BLaER1 treated with 17β-estradiol and CSF1 and Interleukin-3, amounts not matched to agents 10 nM and 100 nM (cell line): ENCODE data around the gene ZCCHC10.

Source experiments
- H3K27ac ChIP-seq, 11 experiments: shearing (Covaris generic); formaldehyde crosslinking; 2 replicates each; pipeline ENCODE4 v1.8.1; 2022
- H3K27me3 ChIP-seq, 11 experiments: shearing (Covaris generic); formaldehyde crosslinking; 2 replicates each; pipeline ENCODE4 v1.8.1; 2022
- H3K36me3 ChIP-seq, 11 experiments: shearing (Covaris generic); formaldehyde crosslinking; 2 replicates each; pipeline ENCODE4 v1.8.1; 2022
- H3K4me1 ChIP-seq, 10 experiments: shearing (Covaris generic); formaldehyde crosslinking; 2 replicates each; pipeline ENCODE4 v1.8.1; 2022
- H3K4me2 ChIP-seq, 11 experiments: shearing (Covaris generic); formaldehyde crosslinking; 2 replicates each; pipeline ENCODE4 v1.8.1; 2022
- H3K4me3 ChIP-seq, 10 experiments: shearing (Covaris generic); formaldehyde crosslinking; 2 replicates each; pipeline ENCODE4 v1.8.1; 2022
- H3K9ac ChIP-seq, 11 experiments: shearing (Covaris generic); formaldehyde crosslinking; 2 replicates each; pipeline ENCODE4 v1.8.1; 2022
- H3K9me3 ChIP-seq, 11 experiments: shearing (Covaris generic); formaldehyde crosslinking; replicated peaks in 1 of 11; 2 replicates each; pipeline ENCODE4 v1.8.1; 2022
- H4K20me1 ChIP-seq, 11 experiments: shearing (Covaris generic); formaldehyde crosslinking; 2 replicates each; pipeline ENCODE4 v1.8.1; 2022
- Cebpa-rat ChIP-seq, 11 experiments: shearing (Covaris generic); IDR thresholded peaks; 2 replicates each; pipeline ENCODE4 v1.8.1; 2022

The ZCCHC10 gene

DNA sequence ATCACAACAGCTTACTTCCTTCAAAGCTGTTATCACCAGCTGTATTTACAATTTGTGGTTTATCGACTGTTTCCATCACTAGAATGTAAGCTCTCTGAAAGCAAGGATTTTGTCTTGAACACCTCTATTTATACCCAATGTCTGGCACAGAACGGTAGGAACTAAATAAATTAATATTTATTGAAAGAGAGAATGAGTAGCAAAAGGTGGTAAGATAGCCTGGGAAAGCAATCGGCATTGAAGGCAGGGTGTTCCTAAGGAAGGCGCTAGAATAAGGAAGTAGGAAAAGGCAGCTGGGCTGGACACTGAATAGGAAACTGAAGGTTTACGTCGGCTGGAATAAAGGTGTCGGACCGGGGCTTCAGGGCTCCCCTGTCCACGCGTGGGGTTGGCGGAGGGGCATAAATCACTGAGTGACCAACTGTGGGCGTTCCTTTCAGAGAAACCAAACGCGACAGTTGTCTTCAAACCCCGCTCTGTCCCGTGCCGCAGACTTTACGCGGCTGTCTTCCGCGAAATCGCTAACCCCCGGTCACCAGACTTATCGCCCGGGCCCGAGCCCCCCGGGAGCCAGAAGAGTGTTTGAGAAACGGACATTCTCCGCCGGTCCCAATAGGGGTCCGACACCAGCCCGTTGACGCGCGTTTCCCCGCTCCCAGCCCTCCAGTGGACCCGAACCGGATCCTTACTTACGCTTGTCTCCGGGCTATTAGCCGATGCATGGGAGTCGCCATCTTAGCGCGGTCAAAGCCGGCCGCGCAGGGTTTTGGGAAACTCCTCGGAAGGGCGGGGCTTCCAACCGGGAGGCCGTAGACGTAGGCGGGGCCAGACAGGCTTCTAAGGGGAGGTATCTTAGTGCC is at the start of gene ZCCHC10:
ZCCHC10 (minus strand) TSS at position 746 of the 860 bp plus-strand sequence; CDS start at position 734, 12 bp downstream.
- no peaks in the 10 kb centered on the region for H3K9me3 ChIP-seq
- peak within 1 kb of the TSS; percentile 60 to 95 (median 83) for H3K4me3 ChIP-seq
- TF ChIP-seq Cebpa-rat (IDR thresholded peaks at IDR 0.05), result no peak
- peak within 1 kb of the TSS; percentile 76 to 90 (median 83) for H3K4me2 ChIP-seq
- peaks cover 0 to 38% (median 7%) of the 10 kb centered on the region in 11 experiments; a peak in 12 of 22 replicates for H4K20me1 ChIP-seq
- peaks cover 15 to 23% (median 18%) of the 10 kb centered on the region in 10 experiments for H3K4me1 ChIP-seq
- H3K27me3 ChIP-seq, result no peaks in the 10 kb centered on the region
- H3K27ac ChIP-seq, result peak within 1 kb of the TSS; percentile 86 to 98 (median 95)
- H3K36me3 ChIP-seq, result peaks cover 14 to 37% (median 32%) of the 10 kb centered on the region in 11 experiments
- H3K9ac ChIP-seq, result peak within 1 kb of the TSS; percentile 90 to 98 (median 96)

DNA sequence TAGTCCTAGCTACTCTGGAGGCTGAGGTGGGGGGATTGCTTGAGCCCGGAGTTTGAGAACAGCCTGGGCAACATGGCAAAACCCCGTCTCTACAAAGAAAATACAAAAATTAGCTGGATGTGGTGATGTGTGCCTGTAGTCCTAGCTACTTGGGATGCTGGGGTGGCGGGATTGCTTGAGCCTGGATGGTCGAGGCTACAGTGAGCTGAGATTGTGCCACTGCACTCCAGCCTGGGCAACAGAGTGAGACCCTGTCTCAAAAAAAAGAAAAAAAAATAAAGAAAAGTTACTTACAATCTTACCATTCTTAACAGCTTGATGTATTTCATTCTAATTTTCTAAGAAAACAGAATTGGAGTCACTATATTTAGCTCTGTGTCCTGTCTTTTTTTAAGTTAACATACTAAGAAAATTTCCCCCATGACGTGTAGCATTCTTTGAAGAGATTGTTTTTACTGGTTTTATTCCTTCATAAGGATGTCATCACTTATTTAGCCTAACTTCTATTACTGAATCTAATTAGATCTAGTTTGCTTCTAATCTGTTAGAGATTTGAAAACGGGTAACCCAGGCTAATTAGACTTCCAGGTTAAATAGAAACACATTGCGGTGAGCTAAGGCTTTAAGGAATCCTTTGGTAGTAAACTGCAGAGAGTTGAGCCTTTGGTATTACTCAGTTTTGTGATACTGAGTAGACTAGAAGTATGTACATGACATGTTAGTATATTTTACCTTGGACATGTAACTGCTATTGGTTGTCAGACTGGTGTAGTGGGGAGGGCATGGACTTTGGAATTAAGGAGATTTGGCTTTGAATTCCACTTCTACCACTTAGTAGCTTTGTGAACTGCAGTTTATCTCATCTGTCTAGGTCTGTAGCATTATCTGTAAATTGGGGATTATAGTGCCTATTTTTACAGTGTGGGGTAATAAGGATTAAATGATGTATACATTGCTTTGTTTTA is 49.5 kb upstream of the ZCCHC10 start:
- Histone ChIP-seq H3K27me3 (no peaks in the 10 kb centered on the region), H3K36me3 (peaks cover 90 to 100% (median 99%) of the 10 kb centered on the region in 11 experiments), H3K4me1 (no peaks in the 10 kb centered on the region), H3K4me2 (no peak overlapping the region), H3K9ac (no peak overlapping the region), H3K9me3 (no peaks in the 10 kb centered on the region), H3K4me3 (no peak overlapping the region), H4K20me1 (peaks cover 69 to 99% (median 94%) of the 10 kb centered on the region in 11 experiments), H3K27ac (no peak overlapping the region)
- no peak for TF ChIP-seq Cebpa-rat (IDR thresholded peaks at IDR 0.05)

DNA sequence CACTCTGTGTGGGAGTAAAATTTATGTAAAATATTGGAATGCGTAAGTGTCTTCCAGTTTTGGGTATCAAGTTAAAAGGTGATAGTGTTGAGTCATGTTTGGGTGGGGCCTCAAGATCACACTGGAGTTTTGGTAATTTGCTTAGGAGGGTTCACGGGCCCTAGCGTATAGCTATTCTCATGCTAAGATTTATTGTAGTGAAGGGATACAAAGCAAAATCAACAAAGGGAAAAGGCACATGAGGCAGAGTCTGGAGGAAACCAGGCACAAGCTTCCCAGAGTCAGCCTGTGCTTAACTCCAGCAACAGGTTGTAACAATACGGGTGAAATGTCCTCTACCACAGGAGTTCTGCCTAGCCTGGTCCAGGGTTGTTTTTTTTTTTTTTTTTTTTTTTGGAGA is 45.7 kb upstream of the ZCCHC10 start:
- Histone ChIP-seq H3K4me1 (no peaks in the 10 kb centered on the region), H3K36me3 (peaks cover 99 to 100% (median 100%) of the 10 kb centered on the region in 11 experiments), H3K27me3 (no peaks in the 10 kb centered on the region), H3K27ac (no peak overlapping the region), H4K20me1 (peaks cover 75 to 99% (median 93%) of the 10 kb centered on the region in 11 experiments), H3K4me3 (no peak overlapping the region), H3K9me3 (no peaks in the 10 kb centered on the region), H3K4me2 (no peak overlapping the region), H3K9ac (no peak overlapping the region)
- TF ChIP-seq Cebpa-rat (IDR thresholded peaks at IDR 0.05), result no peak

DNA sequence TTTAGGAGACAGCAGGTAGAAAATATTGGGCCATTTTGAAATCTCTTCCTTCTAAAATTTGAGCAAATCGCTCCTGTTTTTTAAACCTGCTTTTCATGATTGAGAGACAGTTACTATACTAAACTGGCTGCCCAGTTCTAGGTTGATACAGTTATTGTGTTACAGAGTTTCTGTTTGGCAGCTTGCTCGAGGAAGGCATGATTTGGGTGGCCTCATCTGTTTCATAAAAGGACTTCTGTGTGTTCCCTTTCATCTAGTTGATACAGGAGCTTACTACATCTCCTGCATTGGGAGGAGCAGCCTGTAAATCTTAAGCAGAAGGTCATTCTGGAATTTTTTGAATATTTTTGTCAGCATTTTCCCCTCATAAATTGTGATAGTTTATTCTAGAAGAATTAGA is 39.7 kb upstream of the ZCCHC10 start:
- no peak overlapping the region for H3K9ac ChIP-seq
- peaks cover 82 to 100% (median 99%) of the 10 kb centered on the region in 11 experiments for H4K20me1 ChIP-seq
- no peak for TF ChIP-seq Cebpa-rat (IDR thresholded peaks at IDR 0.05)
- H3K36me3 ChIP-seq, result peaks cover 70 to 94% (median 84%) of the 10 kb centered on the region in 11 experiments
- no peaks in the 10 kb centered on the region for H3K9me3 ChIP-seq
- H3K4me2 ChIP-seq, result no peak overlapping the region
- no peak overlapping the region for H3K4me3 ChIP-seq
- peaks cover 10 to 28% (median 21%) of the 10 kb centered on the region in 10 experiments for H3K4me1 ChIP-seq
- H3K27me3 ChIP-seq, result no peaks in the 10 kb centered on the region
- H3K27ac ChIP-seq, result no peak overlapping the region

DNA sequence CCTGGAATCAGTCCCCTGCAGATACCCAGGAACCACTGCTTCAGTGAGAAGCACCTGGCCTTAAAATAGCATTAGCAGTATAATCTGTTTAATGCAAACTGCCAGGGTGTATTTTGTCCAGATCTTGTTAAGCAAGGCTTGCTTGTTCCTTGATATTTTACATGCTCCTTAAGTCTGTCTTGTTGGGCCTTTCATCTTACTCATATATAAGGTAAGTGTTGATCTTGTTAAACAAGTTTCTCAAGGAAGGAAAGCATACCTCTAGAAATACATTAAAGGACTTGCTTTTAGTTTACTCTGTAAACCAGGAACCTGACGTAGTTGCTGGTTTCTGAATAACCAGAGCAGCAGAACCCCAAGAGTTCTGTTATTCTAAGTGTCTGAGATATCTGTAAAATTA is 39.1 kb upstream of the ZCCHC10 start:
- H4K20me1 ChIP-seq, result peaks cover 82 to 100% (median 99%) of the 10 kb centered on the region in 11 experiments
- H3K4me2 ChIP-seq, result no peak overlapping the region
- no peaks in the 10 kb centered on the region for H3K27me3 ChIP-seq
- no peak overlapping the region for H3K9ac ChIP-seq
- peaks cover 10 to 31% (median 22%) of the 10 kb centered on the region in 10 experiments for H3K4me1 ChIP-seq
- no peak overlapping the region for H3K27ac ChIP-seq
- H3K36me3 ChIP-seq, result peaks cover 64 to 94% (median 78%) of the 10 kb centered on the region in 11 experiments
- H3K4me3 ChIP-seq, result no peak overlapping the region
- TF ChIP-seq Cebpa-rat (IDR thresholded peaks at IDR 0.05), result no peak
- no peaks in the 10 kb centered on the region for H3K9me3 ChIP-seq

DNA sequence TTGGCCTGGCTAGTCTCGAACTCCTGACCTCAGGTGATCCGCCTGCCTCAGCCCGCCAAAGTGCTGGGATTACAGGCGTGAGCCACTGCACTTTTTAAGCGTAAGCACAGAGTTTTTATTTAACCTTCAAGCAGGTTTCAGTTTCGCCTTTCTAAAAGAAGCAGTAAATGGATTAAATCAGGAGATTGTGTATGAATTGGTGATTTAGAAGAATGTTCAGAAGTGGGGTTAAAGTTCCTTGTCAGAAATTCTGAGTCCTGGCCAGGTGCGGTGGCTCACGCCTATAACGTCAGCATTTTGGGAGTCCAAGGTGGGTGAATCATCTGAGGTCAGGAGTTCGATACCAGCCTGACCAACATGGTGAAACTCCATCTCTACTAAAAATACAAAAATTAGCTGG is 37.6 kb upstream of the ZCCHC10 start:
- Histone ChIP-seq H3K36me3 (peaks cover 49 to 83% (median 64%) of the 10 kb centered on the region in 11 experiments), H3K4me1 (peaks cover 10 to 35% (median 22%) of the 10 kb centered on the region in 10 experiments), H3K9me3 (no peaks in the 10 kb centered on the region), H3K27ac (no peak overlapping the region), H3K9ac (no peak overlapping the region), H4K20me1 (peaks cover 85 to 100% (median 99%) of the 10 kb centered on the region in 11 experiments), H3K4me3 (no peak overlapping the region), H3K27me3 (no peaks in the 10 kb centered on the region), H3K4me2 (no peak overlapping the region)
- TF ChIP-seq Cebpa-rat (IDR thresholded peaks at IDR 0.05), result no peak

DNA sequence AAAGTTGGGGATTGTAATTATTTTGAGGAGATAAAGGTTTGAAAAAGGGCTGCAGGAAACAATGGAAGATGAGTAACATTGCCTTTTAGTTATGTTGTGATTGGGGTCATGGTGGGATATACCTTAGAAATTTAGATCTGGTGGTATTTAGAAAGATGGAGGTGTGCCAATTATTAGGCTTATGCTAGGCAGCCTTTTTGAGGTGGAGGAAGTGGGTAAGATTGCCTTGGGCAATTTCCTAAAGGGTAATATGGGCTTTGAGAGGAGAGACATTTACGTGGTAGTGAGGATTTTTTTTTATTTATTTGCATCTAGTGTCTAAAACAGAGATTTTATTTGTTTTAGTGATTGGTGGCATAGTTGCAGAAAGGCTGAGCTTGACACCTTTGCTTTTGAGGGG is 35.9 kb upstream of the ZCCHC10 start:
- peaks cover 10 to 46% (median 28%) of the 10 kb centered on the region in 10 experiments for H3K4me1 ChIP-seq
- TF ChIP-seq Cebpa-rat (IDR thresholded peaks at IDR 0.05), result no peak
- H4K20me1 ChIP-seq, result peaks cover 90 to 100% (median 100%) of the 10 kb centered on the region in 11 experiments
- no peaks in the 10 kb centered on the region for H3K9me3 ChIP-seq
- H3K36me3 ChIP-seq, result peaks cover 41 to 81% (median 57%) of the 10 kb centered on the region in 11 experiments
- no peaks in the 10 kb centered on the region for H3K27me3 ChIP-seq
- no peak overlapping the region; a peak in 1 of 22 replicates for H3K9ac ChIP-seq
- no peak overlapping the region for H3K4me3 ChIP-seq
- H3K27ac ChIP-seq, result peak overlapping the region in 9 of 11 experiments; percentile 0 to 50 (median 20); a peak in 10 of 22 replicates
- H3K4me2 ChIP-seq, result peak overlapping the region; percentile 33 to 72 (median 57)

DNA sequence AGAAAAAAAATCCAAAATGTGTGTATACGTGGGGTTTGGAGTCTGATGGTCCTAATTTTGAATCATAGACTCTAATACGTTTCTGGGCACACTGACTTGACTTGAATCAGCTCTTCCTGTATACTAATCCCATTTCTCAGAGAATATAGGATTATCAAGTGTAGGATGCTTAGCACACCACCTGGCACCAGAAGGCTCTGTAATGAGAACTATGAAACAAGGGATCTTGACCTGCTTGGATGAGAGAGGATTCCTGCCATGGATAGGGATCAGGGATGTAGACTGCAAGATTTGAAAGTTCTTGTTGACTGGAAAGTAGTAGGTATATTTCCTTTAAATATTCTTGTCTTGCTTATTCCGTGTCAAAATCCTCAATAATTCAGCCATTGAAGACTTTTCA is 33.3 kb upstream of the ZCCHC10 start:
- Histone ChIP-seq H3K27me3 (no peaks in the 10 kb centered on the region), H3K9me3 (no peaks in the 10 kb centered on the region), H4K20me1 (peaks cover 98 to 100% (median 100%) of the 10 kb centered on the region in 11 experiments), H3K4me3 (no peak overlapping the region), H3K9ac (no peak overlapping the region), H3K4me2 (no peak overlapping the region), H3K36me3 (peaks cover 20 to 71% (median 46%) of the 10 kb centered on the region in 11 experiments), H3K4me1 (peaks cover 13 to 71% (median 36%) of the 10 kb centered on the region in 10 experiments), H3K27ac (no peak overlapping the region)
- TF ChIP-seq Cebpa-rat (IDR thresholded peaks at IDR 0.05), result no peak
